A204.1 (cell line): Measurements from ENCODE around the gene FIGLA.

ENCODE experiments used
- FAIRE-seq: peaks from 2 replicates; lab custom pipeline; 2012; peaks lifted over from hg19 to GRCh38; lab: Jason Lieb, UNC

The FIGLA gene, protein sequence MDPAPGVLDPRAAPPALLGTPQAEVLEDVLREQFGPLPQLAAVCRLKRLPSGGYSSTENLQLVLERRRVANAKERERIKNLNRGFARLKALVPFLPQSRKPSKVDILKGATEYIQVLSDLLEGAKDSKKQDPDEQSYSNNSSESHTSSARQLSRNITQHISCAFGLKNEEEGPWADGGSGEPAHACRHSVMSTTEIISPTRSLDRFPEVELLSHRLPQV

DNA sequence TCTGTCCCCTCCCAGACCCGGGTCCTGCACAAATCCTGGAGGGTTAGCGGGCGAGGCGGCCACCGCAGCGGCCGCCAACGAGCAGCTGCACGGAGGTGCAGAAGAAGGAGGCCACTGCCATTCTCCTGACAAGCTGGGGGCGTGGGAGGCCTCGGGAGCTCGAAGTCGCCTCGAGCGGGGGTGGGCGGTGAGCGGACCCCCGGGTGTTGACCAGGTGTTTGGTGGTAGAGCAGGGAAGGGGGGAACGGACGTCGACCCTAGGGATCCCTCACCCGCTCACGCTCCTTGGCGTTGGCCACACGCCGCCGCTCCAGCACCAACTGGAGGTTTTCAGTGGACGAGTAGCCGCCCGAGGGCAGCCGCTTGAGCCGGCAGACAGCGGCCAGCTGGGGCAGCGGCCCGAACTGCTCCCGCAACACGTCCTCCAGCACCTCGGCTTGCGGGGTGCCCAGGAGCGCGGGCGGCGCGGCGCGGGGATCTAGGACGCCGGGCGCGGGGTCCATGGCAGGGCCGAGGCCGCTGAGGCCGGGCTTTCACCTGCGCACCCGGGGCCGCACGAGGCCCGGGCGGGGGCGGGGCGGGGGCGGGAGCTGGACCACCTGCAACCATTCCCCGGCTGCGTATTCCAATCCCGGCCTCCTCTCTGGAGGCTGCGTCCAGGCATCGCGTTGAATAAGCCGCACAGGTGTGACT lies at the start of gene FIGLA:
TSS of gene FIGLA (minus strand) at position 508 of the 693 bp plus-strand sequence. CDS start at position 503, 5 bp downstream.
- no peak for FAIRE-seq

DNA sequence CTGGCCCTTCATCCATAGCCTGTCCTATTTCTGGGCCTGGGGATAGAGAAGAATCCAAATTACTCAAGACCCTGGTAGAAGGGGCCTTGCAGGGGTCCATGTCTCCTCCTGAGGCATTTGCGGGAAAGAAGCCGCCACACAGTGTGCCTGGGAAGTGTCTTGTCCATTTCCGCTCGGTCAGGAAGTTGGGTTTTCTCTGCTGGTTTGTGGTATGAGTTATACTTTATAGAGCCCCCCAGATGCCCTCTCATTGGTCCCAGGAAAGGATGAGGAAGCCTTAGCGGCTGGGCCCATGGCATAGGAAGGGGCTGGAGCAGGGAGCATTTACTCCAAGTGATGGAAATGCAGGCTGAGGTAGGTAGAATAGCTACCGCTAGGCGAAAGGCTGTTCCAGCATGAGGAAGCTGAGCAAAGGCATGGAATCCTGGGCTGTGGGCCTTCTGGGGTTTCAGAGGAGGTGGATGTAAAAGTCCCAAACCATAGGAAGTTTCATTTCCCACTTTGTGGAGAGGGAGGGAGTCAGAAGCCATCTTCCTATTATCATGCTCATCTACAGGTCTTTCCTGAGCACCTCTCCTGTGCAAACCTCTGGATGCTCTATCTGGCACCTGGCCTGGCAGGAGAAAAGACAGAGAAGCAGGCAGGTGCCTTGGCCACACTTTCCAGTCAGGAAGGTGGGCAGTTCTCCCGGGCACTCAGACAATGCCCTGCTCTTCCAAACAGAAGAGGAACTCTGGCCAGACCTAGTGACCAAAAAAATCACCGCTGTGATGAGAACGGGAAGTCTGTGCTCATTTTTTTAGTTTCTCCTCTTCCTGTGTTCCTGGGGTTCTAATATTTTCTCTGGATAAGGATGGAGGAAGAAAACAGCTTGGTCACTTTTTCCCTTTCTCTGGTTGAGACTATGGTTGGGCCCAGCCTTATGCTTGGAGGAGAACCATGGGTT lies 47.8 kb upstream of the FIGLA start:
- no peak for FAIRE-seq

DNA sequence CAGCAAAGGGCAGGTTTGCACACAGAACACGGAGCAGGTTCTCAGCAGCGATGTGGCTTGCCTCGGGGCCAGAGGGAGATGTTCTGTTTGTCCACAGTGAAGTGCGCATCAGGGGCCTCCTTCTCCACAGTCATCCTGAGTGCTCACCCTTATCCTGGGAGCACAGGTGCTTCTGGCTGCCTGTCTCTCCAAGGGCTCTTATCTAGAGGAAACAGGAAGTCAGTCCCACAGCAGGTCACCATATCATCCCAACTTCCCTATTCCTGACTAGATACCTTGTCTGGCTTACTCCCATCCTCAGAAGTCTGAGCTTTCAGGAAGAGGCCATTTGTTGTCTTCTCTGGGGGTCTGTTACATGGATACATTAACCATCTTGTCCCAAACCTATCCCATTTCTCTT lies 45.2 kb upstream of the FIGLA start, which contains the start of gene CD207:
TSS of gene CD207 (minus strand) at position 174 of the 400 bp plus-strand sequence. CDS start at position 134, 40 bp downstream.
- no peak for FAIRE-seq

DNA sequence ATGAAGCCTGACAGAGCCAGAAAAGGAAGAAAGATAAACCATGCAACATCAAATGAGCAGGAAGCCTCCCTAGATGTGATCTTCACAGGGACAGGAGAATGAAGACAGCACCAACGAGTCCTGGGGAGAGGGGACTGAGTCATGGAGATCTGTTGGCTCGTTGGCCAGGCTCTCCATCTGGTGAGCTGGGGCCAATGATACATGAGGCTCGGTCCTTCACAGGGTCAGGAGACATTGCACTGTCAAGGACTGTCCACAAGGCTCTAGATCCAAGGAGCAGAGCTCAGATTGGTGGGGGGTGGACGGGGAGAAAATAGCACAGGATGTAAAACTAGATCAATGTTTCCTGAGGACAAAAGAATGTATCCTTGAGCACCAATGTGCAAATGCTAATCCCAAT lies 44.4 kb upstream of the FIGLA start:
- FAIRE-seq, result no peak

DNA sequence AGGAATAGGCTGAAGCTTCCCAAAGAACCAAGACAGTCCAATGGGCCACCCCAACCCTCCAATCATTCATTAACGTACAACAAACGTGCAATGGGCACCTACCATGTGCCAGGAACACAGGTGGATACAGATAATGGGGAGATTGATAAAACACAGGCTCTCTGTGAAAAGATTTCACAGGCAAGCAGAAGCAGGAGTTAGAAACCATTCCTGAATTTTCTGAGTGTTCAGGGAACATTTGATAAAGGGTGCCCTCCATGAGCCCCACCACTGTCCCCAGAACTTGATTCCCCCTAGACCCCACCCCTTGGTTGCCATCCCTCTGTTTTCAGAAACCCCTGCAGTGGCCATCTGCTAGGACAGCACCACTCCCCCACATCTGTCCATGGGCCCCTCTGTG lies 43.7 kb upstream of the FIGLA start:
- no peak for FAIRE-seq

DNA sequence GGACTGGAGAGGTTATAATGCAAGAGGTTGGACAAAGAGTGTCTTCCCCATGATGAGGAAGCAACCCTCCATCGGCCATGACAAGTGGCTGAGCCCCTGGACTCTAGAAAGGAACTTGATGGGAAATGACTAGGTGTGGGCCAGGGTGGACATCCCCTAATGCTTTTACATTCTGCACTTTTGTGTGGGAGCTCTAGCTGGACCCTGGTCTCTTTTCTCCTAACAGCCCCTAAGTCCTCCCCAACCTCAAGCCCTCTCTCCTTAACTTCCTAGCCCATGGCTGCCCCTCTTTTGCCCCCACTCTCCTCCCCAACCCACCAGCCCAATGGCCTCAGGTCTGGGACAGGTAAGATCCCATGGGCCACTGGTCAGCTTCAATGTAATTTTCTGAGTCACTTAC lies 42.8 kb upstream of the FIGLA start:
- no peak for FAIRE-seq

DNA sequence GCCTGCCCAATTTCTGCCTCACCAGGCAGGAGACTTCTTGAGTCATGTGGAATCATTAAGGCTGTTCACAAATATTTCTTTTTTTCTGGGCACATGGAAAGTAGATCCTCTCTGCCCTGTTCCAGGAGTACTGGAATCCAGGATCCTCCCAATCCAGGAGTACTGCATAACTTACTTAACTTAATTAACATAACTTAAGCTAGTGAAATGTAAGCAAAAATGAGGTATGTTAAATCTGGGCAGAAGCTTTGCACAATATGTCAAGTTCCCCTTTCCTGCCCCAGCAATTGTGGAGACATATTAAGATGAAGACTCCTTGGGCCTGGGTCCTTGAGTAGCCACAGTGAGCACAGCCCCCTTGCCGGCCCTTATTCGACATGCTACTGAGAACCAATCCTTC lies 41.9 kb upstream of the FIGLA start:
- FAIRE-seq, result no peak

DNA sequence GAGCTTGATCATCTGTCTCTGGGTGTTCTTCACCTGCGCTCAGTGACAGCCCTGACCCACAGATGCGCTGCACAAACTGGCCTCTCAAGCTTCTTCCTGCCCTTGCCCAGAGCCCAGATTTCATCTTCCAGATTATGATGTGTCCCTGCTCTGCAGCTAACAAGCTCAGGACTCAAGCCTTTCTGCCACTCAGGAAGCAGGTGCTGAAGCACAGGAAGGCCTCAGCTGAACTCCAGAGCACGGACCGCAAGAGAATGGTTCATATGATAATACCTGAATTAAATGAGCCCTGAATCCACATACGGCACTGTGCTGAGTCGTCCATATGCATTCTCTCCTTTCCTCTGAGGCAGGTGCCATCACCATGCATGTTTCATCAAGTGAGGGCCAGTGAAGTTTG lies 41.4 kb upstream of the FIGLA start:
- no peak for FAIRE-seq

DNA sequence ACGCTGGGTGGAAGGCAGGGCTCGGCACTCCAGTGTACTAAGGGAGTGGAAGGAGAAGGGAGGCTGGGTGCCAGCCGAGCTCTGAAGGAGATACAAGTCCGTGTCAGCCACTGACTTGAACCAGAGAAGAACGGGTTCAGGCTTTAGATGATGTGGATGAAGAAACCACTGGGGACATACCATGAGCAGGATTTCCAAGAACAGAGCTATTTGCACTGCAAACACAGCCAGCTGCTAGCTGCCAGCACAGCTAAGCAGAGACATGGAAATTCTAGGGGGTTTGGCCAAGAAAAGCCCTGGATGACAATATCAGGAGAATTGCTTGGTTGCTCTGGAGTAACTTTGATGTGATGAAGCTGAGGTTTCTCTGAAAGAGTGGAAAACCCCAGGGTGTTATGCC lies 39.9 kb upstream of the FIGLA start:
- FAIRE-seq, result no peak

DNA sequence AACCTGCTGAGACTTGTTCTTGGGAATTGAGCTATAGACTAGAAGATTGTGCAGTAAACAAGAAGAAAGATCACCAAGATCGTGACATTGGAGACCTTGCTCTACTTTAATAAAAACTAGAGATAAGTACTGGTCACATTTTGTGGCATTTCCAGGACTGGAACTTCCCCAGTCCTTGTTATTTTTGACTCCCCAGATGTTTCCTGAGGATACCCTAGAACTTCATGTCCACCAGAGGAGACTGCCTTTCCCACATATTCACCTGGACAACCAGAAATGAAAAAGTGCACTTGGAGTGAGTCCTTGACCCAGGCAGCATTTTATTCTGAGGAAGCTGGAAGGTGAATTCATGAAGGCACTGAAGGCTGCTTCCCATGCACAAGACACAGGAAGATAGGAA lies 39.5 kb upstream of the FIGLA start:
- no peak for FAIRE-seq

DNA sequence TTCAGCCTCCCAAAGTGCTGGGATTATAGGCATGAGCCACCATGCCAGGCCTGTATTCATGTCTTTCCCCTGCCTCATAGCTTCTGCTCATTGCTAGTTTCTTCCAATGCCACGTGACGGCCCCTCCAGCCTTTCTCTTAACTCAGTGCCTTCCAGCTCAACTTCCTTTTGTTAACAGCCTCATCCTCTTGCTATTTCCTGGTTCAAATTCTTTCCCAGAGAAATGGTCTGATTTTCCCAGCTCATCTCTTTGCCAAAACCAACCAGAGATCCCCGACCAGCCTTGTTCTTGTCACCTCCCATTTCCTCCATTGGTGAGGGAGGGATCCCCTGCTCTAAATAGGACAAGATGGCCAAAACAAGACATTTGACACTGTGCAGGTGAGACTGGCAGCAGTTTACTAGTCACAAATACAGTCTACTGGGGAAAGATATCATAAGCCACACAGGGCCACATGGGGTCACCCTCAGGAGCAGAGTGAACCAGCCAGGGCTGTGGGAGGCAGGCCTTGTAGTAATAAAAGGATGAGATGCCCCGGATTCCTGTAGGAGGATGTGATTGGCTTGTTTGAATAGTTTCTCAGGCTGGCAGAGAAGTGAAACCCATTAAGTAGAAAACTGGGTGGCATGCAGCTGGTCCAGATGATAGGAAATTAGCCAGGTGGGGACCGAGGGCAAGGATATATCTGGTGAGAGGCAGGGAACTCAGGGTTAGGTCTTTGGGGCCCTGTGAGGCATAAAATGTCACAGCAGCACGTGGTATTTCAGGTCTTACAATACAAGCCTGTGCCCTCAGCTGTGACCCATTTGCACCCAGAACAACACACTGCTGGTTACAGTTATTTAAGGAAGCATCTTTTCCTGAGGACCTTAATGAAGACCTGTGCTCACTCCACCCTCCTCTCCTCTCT lies 38.7 kb upstream of the FIGLA start:
- no peak for FAIRE-seq

DNA sequence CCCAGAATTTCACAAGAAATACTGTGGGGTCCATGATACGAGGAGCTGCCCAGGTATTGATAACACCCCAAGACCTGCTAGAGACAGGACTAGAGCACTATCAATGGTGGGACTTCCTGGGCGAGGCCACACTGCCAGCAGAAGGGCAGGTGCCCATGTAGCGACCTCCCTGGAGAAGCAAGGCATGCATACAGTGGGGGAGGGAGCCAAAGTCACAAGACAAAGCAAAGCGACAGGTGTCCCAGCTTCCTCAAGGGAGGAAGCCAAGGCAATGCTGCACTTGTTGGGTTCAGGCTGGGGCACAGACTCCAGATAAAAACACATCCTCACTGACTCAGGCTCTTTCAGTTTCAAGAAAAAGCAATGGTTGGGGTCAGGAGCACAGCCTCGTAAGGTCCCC lies 37.7 kb upstream of the FIGLA start:
- FAIRE-seq, result no peak

DNA sequence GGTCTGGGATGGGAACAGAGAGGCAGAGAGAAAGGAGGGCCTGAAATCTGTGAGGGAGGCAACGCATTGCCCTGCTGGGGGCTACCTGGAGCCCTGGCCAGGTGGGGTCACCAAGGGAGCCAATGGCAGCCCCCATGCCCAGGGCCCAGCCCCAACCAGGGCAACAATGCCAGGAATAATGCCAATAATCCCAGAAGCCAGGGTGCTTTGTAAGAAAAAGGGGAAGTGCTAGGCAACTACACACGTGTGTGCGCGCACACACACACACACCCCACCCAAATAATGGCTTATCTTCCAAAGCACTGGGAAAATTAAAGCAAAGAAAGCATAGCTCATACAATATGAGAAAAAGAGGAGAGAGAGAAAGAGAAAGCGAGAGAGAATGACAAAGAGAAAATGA lies 36.9 kb upstream of the FIGLA start:
- FAIRE-seq, result no peak

DNA sequence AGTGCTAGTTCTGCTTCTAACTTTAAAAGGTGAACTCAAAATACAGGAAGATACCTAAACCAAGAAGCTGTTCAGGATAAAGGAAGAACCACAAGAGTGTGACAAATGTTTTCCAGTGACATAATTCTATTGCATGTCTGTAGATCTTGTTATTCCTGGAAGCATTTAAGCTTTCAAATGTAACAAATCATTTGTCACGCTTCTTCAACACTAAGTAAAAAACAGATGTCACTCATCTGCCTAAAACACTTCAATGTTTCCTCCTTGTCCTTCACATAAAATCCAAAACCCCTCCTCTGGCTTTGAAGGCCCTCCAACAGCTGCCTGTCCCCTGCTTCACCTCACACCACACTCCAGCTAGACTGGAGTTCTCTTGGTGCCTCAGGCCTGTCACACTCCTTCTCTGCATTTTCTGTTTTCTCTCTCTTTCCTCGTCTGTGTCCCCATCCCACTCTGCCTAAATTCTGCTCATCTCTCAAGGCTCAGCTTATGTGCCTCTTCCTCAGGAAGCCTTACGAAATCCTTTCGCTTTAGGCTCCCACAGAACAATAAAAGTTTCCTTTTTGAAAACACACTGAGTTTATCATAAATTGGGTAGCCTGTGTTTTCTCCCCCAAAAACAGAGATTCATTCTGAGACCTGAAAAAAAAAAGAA lies 36.4 kb upstream of the FIGLA start:
- no peak for FAIRE-seq

DNA sequence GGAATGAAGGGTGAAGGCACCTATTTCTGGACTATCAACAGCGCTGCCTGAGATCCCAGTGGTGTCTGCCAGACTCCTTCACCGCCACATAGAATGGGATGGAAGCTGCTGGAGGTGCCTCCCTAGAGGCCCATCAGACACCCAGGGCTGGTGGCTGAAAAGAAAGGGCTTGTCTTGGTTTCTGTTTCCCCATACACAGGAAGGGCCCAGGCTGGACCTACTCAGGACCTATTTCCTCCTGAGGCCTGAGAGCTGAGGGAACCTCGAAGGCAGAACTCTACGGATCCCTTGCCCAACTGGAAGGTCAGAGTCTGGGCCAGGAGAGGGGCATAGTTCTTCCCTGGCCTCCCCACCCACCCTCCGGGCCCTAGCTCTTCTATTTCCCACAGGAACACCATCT lies 32.8 kb upstream of the FIGLA start:
- no peak for FAIRE-seq

DNA sequence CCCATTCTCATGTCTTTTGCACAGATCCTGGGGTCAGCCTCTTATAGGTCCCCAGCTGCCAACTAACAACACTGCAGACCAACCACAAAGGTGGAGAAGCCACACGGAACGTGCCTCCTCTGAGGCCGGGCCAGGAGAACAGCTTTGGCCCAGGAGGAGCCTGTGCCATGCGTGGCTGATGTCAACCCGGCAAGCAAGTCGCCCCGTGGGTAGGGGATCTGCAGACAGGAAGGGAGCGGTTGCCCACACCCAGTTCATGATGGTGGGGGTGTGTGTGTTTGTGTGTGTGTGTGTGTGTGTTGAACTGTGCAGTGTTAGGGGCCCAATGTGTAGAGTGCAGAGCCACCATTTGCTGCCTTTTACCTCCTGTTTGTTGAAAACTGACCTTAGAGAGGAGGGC lies 32.4 kb upstream of the FIGLA start:
- FAIRE-seq, result no peak

DNA sequence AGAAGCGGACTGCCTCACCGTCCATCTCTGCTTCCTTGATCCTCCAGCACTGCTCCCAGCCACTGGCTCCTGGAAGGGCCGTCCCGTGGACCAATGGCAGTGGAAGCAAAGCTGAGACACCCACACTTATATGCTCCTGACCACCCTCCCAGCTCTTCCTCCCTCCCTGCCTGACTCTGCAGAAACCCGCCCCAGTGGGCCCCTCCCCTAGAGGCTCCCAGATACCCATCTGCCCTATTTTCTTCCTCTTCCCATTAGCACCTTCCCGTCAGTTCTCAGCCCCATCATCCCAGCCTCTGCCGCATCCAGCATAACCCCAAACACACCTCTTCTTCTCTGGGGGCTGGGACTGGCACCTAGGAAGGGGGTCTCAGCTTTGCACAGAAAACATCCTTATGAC lies 30.1 kb upstream of the FIGLA start, which contains the start of gene CLEC4F:
TSS of gene CLEC4F (minus strand) at position 101 of the 400 bp plus-strand sequence. CDS start at position 25, 76 bp downstream.
- FAIRE-seq, result no peak

DNA sequence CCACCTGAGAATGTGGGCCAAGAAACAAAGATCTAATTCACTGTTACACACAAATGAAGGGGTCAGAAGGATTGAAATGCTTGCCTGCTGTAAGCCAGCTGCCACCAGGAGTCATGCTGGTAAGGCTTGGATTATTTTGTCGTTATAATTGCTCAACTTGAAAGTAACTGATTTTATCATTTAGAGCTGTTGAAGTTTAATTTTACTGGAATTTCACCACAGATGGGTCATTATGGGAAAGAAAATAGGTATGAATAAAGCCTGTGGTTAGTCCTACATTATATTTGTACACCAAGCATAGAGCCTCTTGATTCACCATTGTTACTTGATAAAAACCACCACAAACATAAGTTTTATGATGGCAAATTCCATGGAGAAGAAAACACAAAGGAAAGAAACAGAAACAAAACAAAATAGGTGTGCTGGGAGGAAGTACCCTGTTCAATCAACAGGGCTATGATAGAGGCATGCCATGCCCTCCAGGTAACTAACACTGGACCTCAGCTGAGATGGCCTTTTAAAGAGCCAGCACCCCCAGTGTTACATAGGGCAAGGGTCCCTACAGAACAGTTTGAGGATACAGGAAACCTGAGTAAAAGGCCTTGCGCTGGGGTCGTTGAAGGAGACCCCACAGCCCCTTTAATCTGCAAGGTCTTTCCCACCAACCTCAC lies 27.0 kb upstream of the FIGLA start:
- no peak for FAIRE-seq

DNA sequence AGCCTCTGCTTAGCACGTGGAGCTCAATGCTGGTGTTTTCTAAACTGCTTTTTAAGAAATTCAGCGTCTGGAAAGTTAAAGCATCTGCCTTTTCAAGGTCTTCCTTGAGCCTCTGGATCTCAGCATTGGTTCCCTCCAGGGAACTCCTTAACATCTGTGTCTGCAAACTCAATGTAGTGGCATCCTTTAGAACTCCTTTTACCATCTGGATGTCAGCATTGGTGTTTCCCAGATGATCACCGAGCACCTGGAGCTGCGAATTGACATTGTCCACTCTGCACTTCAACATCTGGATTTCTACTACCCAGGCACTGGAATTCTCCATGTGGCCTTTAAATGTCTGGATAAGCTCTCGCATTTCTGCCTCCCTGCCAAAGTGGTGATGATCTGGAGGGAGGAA lies 26.3 kb upstream of the FIGLA start:
- no peak for FAIRE-seq
